Ishikawa (cell line): ENCODE data around the gene ZBTB8OS.

Experiments
- CEBPB ChIP-seq: IDR thresholded peaks from 2 replicates; pipeline ENCODE4 v1.6.1; 2012
- CREB1 ChIP-seq: IDR thresholded peaks from 2 replicates; pipeline ENCODE4 v1.6.1; 2012; ENCODE audit warnings: low read depth
- EGR1 ChIP-seq: IDR thresholded peaks from 2 replicates; pipeline ENCODE4 v1.6.1; 2012
- EP300 ChIP-seq: IDR thresholded peaks from 2 replicates; pipeline ENCODE4 v1.6.1; 2012; ENCODE audit warnings: borderline replicate concordance
- FOXM1 ChIP-seq: IDR thresholded peaks from 2 replicates; pipeline ENCODE4 v1.6.1; 2012; ENCODE audit warnings: low read depth, borderline replicate concordance
- MAX ChIP-seq: IDR thresholded peaks from 2 replicates; pipeline ENCODE4 v1.6.1; 2012
- NFIC ChIP-seq: IDR thresholded peaks from 2 replicates; pipeline ENCODE4 v1.6.1; 2012
- RAD21 ChIP-seq: IDR thresholded peaks from 2 replicates; pipeline ENCODE4 v1.6.1; 2012; ENCODE audit warnings: low read depth
- TAF1 ChIP-seq: IDR thresholded peaks from 2 replicates; pipeline ENCODE4 v1.6.1; 2012; ENCODE audit warnings: low read depth, mild to moderate bottlenecking
- TCF12 ChIP-seq: IDR thresholded peaks from 2 replicates; pipeline ENCODE4 v1.6.1; 2012; ENCODE audit warnings: low read depth
- TEAD4 ChIP-seq: IDR thresholded peaks from 2 replicates; pipeline ENCODE4 v1.6.1; 2012
- USF1 ChIP-seq: IDR thresholded peaks from 2 replicates; pipeline ENCODE4 v1.6.1; 2012
- YY1 ChIP-seq: IDR thresholded peaks from 2 replicates; pipeline ENCODE4 v1.6.1; 2012; ENCODE audit warnings: low read depth
- ZBTB7A ChIP-seq: IDR thresholded peaks from 2 replicates; pipeline ENCODE4 v1.6.1; 2012; ENCODE audit warnings: low read depth
- TF ChIP-seq, protein P1 (sequence below): IDR thresholded peaks from 2 replicates; pipeline ENCODE4 v1.6.1; 2012; ENCODE audit warnings: low read depth, mild to moderate bottlenecking

ZBTB8OS gene

GRCh38 chr1:32623775-32624174 is 26.6 kb downstream of the ZBTB8OS start:
- no peak for TF ChIP-seq MAX
- TF ChIP-seq TAF1, result no peak
- no peak for TF ChIP-seq YY1
- no peak for TF ChIP-seq EP300
- TF ChIP-seq RAD21, result no peak
- TF ChIP-seq, protein P1, sequence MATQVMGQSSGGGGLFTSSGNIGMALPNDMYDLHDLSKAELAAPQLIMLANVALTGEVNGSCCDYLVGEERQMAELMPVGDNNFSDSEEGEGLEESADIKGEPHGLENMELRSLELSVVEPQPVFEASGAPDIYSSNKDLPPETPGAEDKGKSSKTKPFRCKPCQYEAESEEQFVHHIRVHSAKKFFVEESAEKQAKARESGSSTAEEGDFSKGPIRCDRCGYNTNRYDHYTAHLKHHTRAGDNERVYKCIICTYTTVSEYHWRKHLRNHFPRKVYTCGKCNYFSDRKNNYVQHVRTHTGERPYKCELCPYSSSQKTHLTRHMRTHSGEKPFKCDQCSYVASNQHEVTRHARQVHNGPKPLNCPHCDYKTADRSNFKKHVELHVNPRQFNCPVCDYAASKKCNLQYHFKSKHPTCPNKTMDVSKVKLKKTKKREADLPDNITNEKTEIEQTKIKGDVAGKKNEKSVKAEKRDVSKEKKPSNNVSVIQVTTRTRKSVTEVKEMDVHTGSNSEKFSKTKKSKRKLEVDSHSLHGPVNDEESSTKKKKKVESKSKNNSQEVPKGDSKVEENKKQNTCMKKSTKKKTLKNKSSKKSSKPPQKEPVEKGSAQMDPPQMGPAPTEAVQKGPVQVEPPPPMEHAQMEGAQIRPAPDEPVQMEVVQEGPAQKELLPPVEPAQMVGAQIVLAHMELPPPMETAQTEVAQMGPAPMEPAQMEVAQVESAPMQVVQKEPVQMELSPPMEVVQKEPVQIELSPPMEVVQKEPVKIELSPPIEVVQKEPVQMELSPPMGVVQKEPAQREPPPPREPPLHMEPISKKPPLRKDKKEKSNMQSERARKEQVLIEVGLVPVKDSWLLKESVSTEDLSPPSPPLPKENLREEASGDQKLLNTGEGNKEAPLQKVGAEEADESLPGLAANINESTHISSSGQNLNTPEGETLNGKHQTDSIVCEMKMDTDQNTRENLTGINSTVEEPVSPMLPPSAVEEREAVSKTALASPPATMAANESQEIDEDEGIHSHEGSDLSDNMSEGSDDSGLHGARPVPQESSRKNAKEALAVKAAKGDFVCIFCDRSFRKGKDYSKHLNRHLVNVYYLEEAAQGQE, result no peak
- no peak for TF ChIP-seq CEBPB
- no peak for TF ChIP-seq EGR1
- TF ChIP-seq TCF12, result no peak
- TF ChIP-seq TEAD4, result no peak
- TF ChIP-seq NFIC, result no peak
- no peak for TF ChIP-seq ZBTB7A
- no peak for TF ChIP-seq USF1
- TF ChIP-seq CREB1, result no peak

DNA sequence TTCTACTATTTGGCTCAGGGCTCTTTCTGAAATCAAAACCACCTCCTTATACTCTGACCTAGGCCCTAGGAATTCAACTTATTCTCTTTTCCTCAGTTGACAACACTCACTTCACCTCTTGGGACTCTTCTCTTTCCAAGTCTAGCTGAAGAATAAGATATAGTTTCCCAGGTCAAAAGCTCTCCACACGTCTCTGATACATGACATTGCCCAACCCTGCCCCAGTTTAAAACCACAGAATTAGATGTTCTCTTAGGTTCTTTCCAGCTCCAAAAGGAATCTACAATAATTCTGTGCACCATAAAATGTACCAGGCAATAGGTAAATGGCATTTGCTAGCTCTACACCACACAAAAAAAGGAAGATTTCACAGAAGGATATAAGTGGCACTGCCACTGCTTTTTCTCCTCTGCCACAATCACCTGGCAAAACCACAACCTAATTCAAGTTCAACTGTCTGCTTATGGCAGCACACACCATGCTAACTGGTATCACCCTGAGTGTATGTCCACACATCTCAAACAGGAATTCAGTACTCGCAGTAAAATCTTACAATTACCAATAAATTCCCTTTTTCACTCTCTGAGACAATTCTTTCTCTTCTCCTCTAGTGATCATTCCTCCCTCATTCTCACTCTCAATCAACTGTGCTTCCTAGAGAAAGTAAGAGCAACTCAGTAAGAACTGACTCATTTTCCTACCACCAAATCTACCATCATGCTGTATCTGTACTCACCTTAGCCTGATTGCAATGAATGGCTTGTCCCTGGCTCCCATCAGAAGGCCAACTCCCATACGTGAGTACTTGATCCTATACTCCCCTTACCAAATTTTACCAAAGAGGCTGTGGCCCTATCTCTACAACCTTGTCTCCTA is 27.3 kb downstream of the ZBTB8OS start:
- TF ChIP-seq RAD21, result no peak

DNA sequence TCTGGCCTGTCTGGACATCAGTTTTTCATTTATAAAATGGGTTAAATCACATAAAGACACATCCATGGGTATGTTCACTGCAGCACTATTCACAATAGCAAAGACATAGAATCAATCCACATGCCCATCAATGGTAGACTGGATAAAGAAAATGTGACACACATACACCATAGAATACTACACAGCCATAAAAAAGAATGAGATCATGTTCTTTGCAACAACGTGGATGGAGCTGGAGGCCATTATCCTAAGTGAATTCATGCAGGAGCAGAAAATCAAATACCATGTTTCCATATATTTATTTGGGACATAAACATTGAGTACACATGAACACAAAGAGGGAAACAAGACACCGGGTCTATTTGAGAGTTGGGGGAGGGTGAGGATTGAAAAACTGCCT is 28.1 kb downstream of the ZBTB8OS start:
- no peak for TF ChIP-seq TEAD4
- TF ChIP-seq CREB1, result no peak
- TF ChIP-seq TCF12, result no peak
- TF ChIP-seq CEBPB, result no peak
- no peak for TF ChIP-seq TAF1
- TF ChIP-seq YY1, result no peak
- no peak for TF ChIP-seq NFIC
- no peak for TF ChIP-seq MAX
- no peak for TF ChIP-seq EGR1
- no peak for TF ChIP-seq RAD21
- TF ChIP-seq FOXM1, result no peak

DNA sequence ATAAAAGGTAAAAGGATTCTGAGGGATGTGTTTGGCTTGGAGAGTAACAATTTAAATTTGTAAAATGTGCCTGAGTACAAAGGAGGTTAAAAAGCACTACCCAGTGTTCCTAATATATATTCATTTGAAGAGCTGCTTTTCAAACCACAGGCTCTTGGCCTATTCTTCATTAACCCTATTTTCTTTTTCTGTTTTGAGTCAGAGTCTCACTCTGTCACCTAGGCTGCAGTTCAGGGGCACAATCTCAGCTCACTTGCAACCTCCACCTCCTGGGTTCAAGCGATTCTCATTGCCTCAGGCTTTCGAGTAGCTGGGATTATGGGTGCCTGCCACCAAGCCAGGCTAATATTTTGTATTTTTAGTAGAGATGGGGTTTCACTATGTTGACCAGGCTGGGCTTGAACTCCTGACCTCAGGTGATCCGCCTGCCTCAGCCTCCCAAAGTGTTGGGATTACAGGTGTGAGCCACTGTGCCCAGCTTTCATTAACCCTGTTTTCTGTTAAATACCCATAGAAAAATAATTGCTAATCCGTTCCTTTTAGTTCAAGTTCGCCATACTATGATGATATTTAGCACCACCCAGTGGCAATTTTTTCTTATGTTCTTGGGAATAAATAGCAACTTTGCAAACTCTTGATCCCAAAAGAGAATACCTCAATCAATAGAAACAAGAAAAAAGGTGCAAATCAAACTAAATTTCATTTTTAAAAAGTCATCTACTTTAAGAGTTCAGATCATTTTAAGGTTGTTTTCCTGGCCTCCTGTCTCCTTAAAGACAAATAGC is 30.5 kb downstream of the ZBTB8OS start:
- no peak for TF ChIP-seq CEBPB
- TF ChIP-seq, protein P1, result no peak
- TF ChIP-seq RAD21, result no peak
- no peak for TF ChIP-seq TAF1
- TF ChIP-seq NFIC, result no peak
- TF ChIP-seq TCF12, result no peak
- no peak for TF ChIP-seq TEAD4
- no peak for TF ChIP-seq ZBTB7A
- no peak for TF ChIP-seq YY1
- TF ChIP-seq EGR1, result no peak
- TF ChIP-seq CREB1, result no peak
- no peak for TF ChIP-seq FOXM1
- no peak for TF ChIP-seq MAX

DNA sequence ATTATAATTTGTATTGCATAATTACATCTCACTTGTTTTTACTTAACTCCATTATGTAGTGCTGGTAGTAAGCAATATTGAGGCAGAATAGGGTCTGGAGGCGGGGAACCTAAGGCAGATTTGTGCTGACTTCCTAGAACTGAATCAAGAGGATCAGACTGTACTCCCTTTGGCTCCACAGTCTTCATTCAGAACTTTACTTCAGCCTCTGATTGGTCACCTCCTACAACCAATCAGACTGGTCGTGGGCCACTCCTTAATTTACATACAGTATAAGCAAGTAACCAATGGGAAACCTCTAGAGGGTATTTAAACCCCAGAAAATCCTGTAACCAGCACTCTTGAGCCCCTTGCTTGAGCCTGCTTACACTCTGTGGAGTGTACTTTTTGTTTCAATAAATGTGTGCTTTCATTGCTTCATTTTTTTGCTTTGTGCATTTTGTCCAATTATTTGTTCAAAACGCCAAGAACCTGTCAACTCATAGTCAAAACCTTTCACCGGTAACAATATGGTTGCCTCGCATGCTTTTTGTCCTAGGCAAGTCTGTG is 31.6 kb downstream of the ZBTB8OS start:
- no peak for TF ChIP-seq NFIC
- no peak for TF ChIP-seq EP300

- TF ChIP-seq YY1 (no peak), RAD21 (no peak), CREB1 (no peak), TAF1 (no peak), FOXM1 (no peak), MAX (no peak), EGR1 (no peak), USF1 (no peak), TEAD4 (no peak), CEBPB (no peak)
- TF ChIP-seq, protein P1, result no peak
These were observed 36.9 kb downstream of the ZBTB8OS start for GRCh38 chr1:32613472-32613871.
